HepG2 (cell line): Measurements from ENCODE around the gene TBC1D19. TPM values are rescaled to one million over a fixed set of nuclear protein-coding genes. Genes with fewer than 3 reads are reported as not detected.

Experiments used
- ATAC-seq: fragments of 200-7000 bp; cut with Tn5 transposase; 3 replicates; pipeline ENCODE4 v1.9.1; 2020; ENCODE audit warnings: mild to moderate bottlenecking, moderate library complexity
- BruUV-seq: library from RNA; stranded (reverse); fragments of 400-500 nt; replicated peaks from 2 replicates; lab custom pipeline; 2021; lab: Mats Ljungman, UMichigan
- CTCF ChIA-PET: fragments of 300-600 bp; formaldehyde crosslinking; extraction: SDS; loops from one replicate; lab custom pipeline; 2021; ENCODE audit warnings: low total read pairs, inconsistent platforms, low intra/inter-chr PET ratio; lab: Yijun Ruan, JAX
- POLR2A ChIA-PET: fragments of 350-600 bp; sonication (Branson Sonifier 250); formaldehyde crosslinking; loops from one replicate; lab custom pipeline; 2020; ENCODE audit warnings: antibody characterized with exemption, inconsistent platforms; lab: Yijun Ruan, JAX
- DNase-seq: peaks from one replicate; pipeline ENCODE4 v3.0.0-alpha.2; 2015; ENCODE audit warnings: low spot score
- FAIRE-seq: peaks from 3 replicates; lab custom pipeline; 2011; peaks lifted over from hg19 to GRCh38; lab: Jason Lieb, UNC
- H2AFZ ChIP-seq: one replicate; pipeline ENCODE4 v1.6.1; 2011; ENCODE audit warnings: low read length, inconsistent platforms
- H3K27ac ChIP-seq: fragments of 300-600 bp; 3 replicates; pipeline ENCODE4 v1.8.0; 2011; ENCODE audit warnings: mixed run types, mild to moderate bottlenecking, mixed read lengths, low read length, inconsistent platforms; ENCODE audit not compliant: insufficient read depth; ENCODE audit errors: extremely low read length
- H3K27me3 ChIP-seq, 2 experiments: fragments of 200-600 bp in 1 of 2; 2 replicates in 1 of 2; 3 replicates in 1 of 2; pipeline versions ENCODE4 v1.6.0 to v1.8.0; 2011; ENCODE audit warnings: low read length in 2 of 2, mild to moderate bottlenecking in 2 of 2, moderate library complexity in 2 of 2, inconsistent platforms in 1 of 2; ENCODE audit not compliant: insufficient read depth in 2 of 2, control insufficient read depth in 1 of 2
- H3K36me3 ChIP-seq, 2 experiments: fragments of 200-600 bp in 1 of 2; replicated peaks in 1 of 2; 2 replicates in 1 of 2; 3 replicates in 1 of 2; pipeline versions ENCODE4 v1.5.1 to v1.8.0; 2011; ENCODE audit warnings: low read length in 2 of 2, inconsistent platforms in 1 of 2; ENCODE audit not compliant: insufficient read depth in 2 of 2, control insufficient read depth in 1 of 2
- H3K4me1 ChIP-seq: 2 replicates; pipeline ENCODE4 v1.5.1; 2012; ENCODE audit warnings: low read length, inconsistent platforms; ENCODE audit not compliant: insufficient read depth
- H3K4me2 ChIP-seq: 2 replicates; pipeline ENCODE4 v1.6.0; 2011; ENCODE audit warnings: low read depth, low read length, inconsistent platforms
- H3K4me3 ChIP-seq, 3 experiments: fragments of 200-600 bp in 1 of 3; sonication (generic), shearing (Covaris generic) in 1 of 3; replicated peaks in 1 of 3; 2 replicates each; pipeline ENCODE4 v1.5.1; 2011 to 2016; ENCODE audit warnings: low read length in 3 of 3, inconsistent platforms in 2 of 3, low read depth in 2 of 3, mild to moderate bottlenecking in 2 of 3, control low read depth in 1 of 3, mixed read lengths in 1 of 3; ENCODE audit not compliant: insufficient read depth in 1 of 3
- H3K79me2 ChIP-seq: one replicate; pipeline ENCODE4 v1.6.1; 2011; ENCODE audit warnings: low read length, inconsistent platforms; ENCODE audit not compliant: insufficient read depth
- H3K9ac ChIP-seq: 2 replicates; pipeline ENCODE4 v1.6.0; 2011; ENCODE audit warnings: mild to moderate bottlenecking, low read depth, low read length, inconsistent platforms; ENCODE audit not compliant: insufficient read depth
- H3K9me3 ChIP-seq: 2 replicates; pipeline ENCODE4 v1.5.1; 2012; ENCODE audit warnings: mild to moderate bottlenecking, low read length
- H4K20me1 ChIP-seq: 2 replicates; pipeline ENCODE4 v1.6.0; 2011; ENCODE audit warnings: inconsistent platforms, mild to moderate bottlenecking, low read length, moderate library complexity; ENCODE audit not compliant: insufficient read depth
- ARID4A ChIP-seq: sonication (generic); formaldehyde crosslinking; IDR thresholded peaks from 2 replicates; pipeline ENCODE4 v1.5.0; 2020; ENCODE audit warnings: mild to moderate bottlenecking, missing genetic modification reagents, borderline replicate concordance
- FIP1L1 ChIP-seq: fragments of 200-400 bp; formaldehyde crosslinking; IDR thresholded peaks from 2 replicates; pipeline ENCODE4 v1.6.1; 2018; ENCODE audit warnings: low read depth, mild to moderate bottlenecking, low read length, moderate library complexity, borderline replicate concordance; ENCODE audit not compliant: insufficient read depth
- SCMH1 ChIP-seq: sonication (generic); formaldehyde crosslinking; IDR thresholded peaks from 2 replicates; pipeline ENCODE4 v1.9.0; 2021; ENCODE audit warnings: missing genetic modification reagents, mild to moderate bottlenecking, borderline replicate concordance
- SMAD9 ChIP-seq: sonication (generic); formaldehyde crosslinking; IDR thresholded peaks from 2 replicates; pipeline ENCODE4 v1.5.1; 2020; ENCODE audit warnings: mild to moderate bottlenecking, missing genetic modification reagents
- SUZ12 ChIP-seq: fragments of 150-350 bp; IDR thresholded peaks from 2 replicates; pipeline ENCODE4 v1.6.1; 2014; ENCODE audit warnings: low read depth, low read length
- ZNF224 ChIP-seq: sonication (generic); formaldehyde crosslinking; IDR thresholded peaks from 2 replicates; pipeline ENCODE4 v1.5.0; 2020; ENCODE audit warnings: mild to moderate bottlenecking, missing genetic modification reagents
- ZNF318 ChIP-seq: sonication (generic); formaldehyde crosslinking; IDR thresholded peaks from 2 replicates; pipeline ENCODE4 v1.4.0; 2020; ENCODE audit warnings: mild to moderate bottlenecking, missing genetic modification reagents
- ZNF570 ChIP-seq: sonication (generic); formaldehyde crosslinking; IDR thresholded peaks from 2 replicates; pipeline ENCODE4 v1.4.0; 2020; ENCODE audit warnings: mild to moderate bottlenecking, missing genetic modification reagents, borderline replicate concordance
- ZNF879 ChIP-seq: sonication (generic); formaldehyde crosslinking; IDR thresholded peaks from 2 replicates; pipeline ENCODE4 v1.8.1; 2023; ENCODE audit warnings: missing genetic modification reagents
- WGBS: methylation state at CpG from one replicate; pipeline ENCODE4 v1.1.6; 2017; ENCODE audit warnings: low lambda C conversion rate; 5-methylcytosine and 5-hydroxymethylcytosine counted together
- in situ Hi-C: cut with HindIII; loops from 2 replicates; pipeline ENCODE4 v1.10.0; 2017; ENCODE audit warnings: low pct_unique_long_range_greater_than_20kb; ENCODE audit not compliant: extremely low pct_ligation_motif_present
- intact Hi-C: fragments of 100-400 bp; cut with micrococcal nuclease; formaldehyde crosslinking; loops from one replicate; pipeline ENCODE4 v1.10.0; 2022; ENCODE audit not compliant: unreplicated experiment
- polyA plus RNA-seq, 8 experiments: library from polyadenylated mRNA; depleted of rRNA in 3 of 8; stranded (reverse) in 7 of 8; unstranded in 1 of 8; fragments of >200 nt; fragmentation: Illumina TruSeq in 4 of 8; extraction: Trizol in 4 of 8; gene quantifications; 2 replicates each; pipeline versions ENCODE4 v1.2.1 to v1.2.3, GENCODE V29; 2011 to 2016; ENCODE audit warnings: low read depth in 4 of 8, missing spikeins in 1 of 8, mixed read lengths in 1 of 8; ENCODE audit not compliant: insufficient read depth in 1 of 8
- total RNA-seq, 5 experiments: library from RNA; depleted of rRNA; stranded (reverse); fragments of >200 nt; fragmentation: Illumina TruSeq; extraction: Trizol; gene quantifications; 2 replicates each; pipeline ENCODE4 v1.2.3, GENCODE V29; 2016; ENCODE audit warnings: low read depth in 1 of 5

Gene TBC1D19
- total and polyA plus RNA-seq, 2 of the 13 experiments (the other 11 are each of a cell fraction or from before 2014, with no cell fraction given): 1.6 to 3.5 TPM

- in situ Hi-C loops: no loop called here
- no peak for TF ChIP-seq ZNF570
- TF ChIP-seq ZNF318 (CRISPR knock-in tag): no peak
- no peak for TF ChIP-seq ARID4A
- TF ChIP-seq ZNF224 (CRISPR knock-in tag): no peak
- no peak for TF ChIP-seq ZNF879 (CRISPR knock-in tag)
- no peak for TF ChIP-seq SUZ12
- TF ChIP-seq FIP1L1: no peak
- no peak for TF ChIP-seq SCMH1 (CRISPR knock-in tag)
- TF ChIP-seq SMAD9 (CRISPR knock-in tag): no peak
Measured at GRCh38 chr4:26682436-26682835, 98.6 kb downstream of the TBC1D19 start.

More at GRCh38 chr4:26682436-26682835, 98.6 kb downstream of the TBC1D19 start:
- CTCF ChIA-PET: no interaction called here
- no peaks in the 10 kb centered on the region for H3K27me3 ChIP-seq
- H2AFZ ChIP-seq: no peak overlapping the region
- no peaks in the 10 kb centered on the region for H3K4me1 ChIP-seq
- no peak overlapping the region for H3K4me2 ChIP-seq
- no peak for DNase-seq
- ATAC-seq: no peak
- H3K9ac ChIP-seq: no peak overlapping the region
- H3K4me3 ChIP-seq: no peak overlapping the region
- no peak for FAIRE-seq
- no TSS peak for BruUV-seq
- no peak overlapping the region for H3K27ac ChIP-seq
- 51% methylated on average over 3 of the region's 3 CpGs for WGBS
- intact Hi-C loops: no loop called here
- POLR2A ChIA-PET: no interaction called here
- H4K20me1 ChIP-seq: no peaks in the 10 kb centered on the region
- H3K9me3 ChIP-seq: peaks cover 22% of the 10 kb centered on the region
- no peaks in the 10 kb centered on the region for H3K36me3 ChIP-seq
- H3K79me2 ChIP-seq: no peaks in the 10 kb centered on the region
